ENCODE data around the gene MOB3C.

The MOB3C gene

DNA sequence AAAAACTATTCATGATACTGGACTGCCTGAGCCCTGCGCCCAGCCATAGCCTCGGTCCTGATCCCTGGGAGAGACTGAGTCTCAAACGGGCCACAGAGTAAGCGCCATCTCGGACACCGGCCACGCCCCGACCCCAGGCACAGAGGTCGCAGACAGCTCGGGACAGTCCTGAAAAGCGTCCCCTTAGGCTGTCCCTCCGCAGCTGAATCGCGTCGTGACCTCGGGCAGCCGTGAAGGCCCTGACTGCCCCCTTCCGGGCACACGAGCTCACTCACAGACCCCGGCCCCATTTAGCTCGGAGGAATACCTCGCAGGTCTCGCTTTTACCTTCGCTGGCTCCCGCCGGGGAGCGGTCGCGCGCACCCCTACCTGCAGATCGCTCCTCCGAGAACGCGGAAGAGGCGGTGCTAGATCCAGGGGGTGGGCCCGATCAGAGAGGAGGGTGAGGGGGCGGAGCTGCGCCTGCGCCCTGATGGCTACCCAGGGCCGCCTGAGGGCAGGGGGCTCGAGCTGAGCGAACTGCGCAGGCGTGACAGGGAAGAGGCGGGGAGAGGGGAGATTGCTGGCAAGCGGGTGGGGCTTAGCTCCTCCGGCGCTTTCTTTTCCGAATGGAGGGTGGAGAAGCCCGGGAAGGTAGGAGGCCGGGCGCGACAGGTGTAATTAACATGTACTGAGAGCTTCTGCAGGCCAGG is 12.6 kb downstream of the MOB3C start, which contains the start of gene MKNK1:
TSS of gene MKNK1 (minus strand) at position 411 of the 692 bp plus-strand sequence. CDS start 20,941 bp downstream, outside the sequence.
- peak; percentile 98 for DNase-seq

DNA sequence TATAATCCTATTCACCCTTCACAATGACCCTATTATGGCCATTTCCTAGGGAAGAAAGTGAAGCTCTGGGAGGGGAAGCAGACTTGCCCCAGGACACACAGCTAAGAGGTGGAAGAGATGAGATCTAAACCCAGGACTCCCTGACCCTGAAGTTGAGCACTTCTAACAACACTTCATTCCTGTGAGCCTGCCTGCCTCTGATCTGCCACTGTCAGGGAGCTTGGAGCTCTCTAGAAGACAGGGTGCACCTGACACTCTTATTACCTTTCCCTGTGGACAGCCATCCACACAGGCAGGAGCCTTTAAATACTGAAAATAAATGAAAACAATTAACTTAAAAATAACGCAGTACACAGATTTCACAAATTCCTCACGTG is 13.1 kb downstream of the MOB3C start:
- DNase-seq, result no peak

DNA sequence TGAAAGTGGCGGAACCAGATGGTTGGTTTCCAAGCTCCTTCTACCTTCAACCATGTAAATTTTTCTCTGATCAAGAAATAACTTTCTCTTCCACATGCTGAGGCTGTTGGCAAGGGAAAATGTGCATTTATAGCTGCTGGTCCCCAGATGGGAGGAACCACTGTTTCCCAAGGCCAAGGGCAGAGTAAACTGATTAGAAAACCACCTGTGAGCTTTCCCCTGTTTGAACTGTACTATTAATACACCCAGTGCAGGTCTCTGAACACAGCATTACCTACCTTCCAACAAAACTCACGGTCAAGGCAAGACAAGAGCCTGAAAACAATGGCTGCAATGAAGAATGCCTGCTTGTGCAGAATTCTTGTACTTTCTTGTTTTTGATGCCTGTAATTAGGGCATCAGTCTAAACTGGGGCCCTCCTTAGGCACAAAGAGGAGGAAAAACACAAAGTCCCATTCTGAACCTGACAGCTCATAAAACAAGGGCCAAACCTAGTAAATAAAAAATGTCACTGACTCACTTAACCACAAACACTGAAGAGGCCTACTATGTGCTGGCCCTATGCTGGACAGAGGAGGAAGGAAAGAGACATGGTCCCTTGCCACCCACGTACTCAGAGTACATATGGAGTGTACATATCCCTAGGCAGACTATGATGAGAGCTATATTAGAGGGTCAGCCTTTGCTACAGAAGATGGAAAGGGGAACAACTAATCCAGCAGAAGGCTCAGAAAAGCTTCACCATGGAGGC is 15.2 kb downstream of the MOB3C start:
- no peak for DNase-seq

DNA sequence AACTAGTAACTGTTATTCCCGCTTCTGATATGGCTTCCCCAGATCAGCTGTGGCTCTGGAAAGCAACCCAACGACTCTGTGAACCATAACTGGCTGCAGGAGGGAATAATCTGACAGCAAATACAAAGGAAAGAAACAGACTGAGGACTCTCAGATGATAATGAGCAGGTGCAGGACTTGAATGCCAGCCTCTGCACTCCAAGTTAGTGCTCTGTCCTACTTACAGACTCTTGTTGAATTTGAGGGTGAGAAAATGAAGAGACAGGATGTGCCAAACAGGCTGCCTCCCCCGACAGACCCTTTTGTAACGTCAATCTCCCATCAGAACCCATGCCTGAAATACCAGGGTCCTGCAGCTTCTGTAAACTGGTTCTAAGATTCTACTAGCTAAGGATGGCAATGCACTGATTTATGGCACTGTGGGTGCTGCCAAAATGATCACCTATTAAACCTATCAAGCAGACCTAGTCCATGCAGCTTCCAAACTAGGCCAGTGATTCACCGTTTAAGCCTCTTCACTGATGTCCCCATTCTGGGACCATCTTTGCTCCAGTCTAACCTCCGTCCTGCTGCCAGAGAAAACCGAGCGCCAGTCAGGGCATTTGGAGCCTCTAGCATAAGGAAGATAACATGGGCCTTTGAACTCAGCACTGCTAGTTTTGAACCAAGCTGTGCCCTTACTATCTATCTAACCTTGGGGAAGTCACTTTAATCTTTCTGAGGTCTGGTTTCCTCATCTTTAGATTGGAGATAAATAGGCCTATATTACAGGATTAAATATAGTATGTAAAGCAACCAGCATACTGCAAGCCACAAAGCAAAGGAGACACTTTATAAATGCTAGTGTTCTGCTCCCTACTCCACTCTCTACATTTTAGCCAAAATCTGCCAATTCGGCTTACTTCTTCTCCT is 17.3 kb downstream of the MOB3C start:
- DNase-seq, result no peak

DNA sequence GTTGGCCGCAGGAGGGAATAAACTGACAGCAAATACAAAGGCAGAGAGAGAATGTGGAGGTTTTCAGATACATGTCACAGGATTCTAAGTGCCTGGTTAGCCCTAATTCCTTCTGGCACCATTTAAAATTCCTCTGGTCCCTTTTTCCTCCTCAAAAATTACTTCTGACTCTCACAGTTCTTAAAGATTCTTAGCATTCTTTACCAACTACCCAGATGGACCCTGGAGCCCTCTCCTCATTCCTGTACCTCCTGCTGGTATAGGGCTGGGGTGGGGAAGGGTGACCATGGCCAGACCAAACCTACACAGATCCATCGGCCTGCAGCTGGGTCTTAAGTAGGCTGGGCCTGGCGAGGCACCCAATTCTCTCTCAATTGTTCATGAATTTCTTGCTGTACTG is 19.8 kb downstream of the MOB3C start:
- DNase-seq, result no peak

DNA sequence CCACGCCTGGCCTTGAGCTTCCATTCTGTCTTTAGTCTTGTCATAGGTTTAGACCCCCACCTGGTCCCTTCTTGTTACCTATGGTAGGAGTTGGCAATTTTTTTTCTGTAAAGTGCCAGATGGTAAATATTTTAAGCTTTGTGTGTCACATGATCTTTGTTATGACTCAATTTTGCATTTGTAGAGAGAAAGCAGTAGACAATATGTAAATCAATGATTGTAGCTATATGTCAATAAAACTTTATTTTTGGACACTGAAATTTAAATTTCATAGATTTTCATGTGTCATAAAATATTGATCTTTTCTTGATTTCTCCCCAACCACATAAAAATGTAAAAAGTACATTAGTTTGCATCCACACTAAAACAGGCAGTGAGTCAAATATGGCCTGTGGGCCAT is 20.6 kb downstream of the MOB3C start:
- no peak for DNase-seq

DNA sequence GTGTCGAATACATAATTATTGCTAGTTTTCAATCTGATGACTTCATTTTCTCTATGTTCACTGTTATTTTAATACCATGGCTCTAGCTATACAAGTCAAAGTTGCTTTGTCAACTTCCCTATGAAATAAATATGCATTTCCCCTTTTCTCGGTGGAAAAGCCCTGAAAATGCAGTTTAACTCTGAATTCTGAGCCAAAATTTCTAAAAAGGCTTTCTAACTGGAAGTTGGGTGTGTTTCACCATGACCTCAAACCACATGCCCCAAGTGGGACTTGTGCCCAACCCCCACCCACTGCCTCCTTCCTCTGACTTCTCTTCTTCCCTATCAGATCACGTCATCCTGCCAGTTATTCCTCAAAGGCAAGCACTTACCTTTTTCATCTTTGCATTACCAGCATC is 21.5 kb downstream of the MOB3C start:
- DNase-seq, result peak; percentile 80

DNA sequence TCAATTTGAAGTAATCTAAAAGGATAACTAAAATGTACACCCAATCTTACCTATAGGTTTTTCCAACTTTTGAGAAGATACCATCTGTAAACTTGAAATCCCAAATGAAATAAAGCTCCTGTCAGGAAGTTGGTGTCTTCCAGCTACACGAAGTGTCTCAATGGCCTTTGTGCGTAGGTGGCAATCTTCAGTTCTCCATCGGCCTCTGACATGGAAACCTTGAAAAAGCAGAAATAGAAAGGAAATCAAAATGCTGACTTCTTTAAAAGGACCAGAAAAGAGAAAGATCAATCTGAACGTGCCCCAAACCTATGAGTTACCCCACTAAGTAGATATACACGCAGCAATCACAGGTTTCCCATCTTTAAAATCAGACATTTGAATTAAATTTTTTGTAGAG is 22.5 kb downstream of the MOB3C start:
- DNase-seq, result no peak

DNA sequence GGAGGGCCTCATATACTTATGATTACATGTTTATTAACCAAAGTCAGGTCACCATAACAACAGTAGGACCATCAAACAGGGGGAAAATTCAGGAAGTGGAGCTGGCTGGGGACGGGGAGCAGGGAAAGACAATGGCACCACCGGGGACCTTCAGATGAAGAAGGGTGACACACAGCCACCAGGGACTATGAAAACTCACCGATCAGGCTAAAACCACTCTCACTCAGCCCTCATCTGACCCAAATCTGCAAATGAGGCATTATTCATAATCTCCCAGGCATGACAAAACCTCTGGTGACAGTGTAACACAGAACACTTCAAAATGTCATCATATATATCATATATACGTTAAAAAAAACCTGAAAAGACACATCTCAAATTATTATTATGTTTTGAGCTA is 23.8 kb downstream of the MOB3C start:
- no peak for DNase-seq

DNA sequence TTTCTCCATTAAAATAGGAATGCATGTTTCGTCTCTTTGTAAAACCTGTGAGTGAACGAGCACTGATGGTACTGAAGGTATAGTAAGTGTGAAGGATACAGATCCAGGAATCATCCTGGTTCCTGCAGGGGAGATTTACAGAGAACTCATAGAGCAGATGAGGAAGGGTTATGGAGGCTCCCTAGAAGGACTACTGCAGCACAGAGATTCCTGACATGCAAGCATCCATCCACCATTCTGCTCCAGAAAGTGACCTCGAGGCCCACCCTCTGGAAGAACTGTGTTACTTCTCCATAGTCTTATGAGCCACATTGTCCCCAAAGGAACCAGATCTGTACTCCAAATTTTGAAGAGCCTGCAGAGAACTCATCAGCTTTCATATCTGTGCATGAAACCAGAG is 27.1 kb downstream of the MOB3C start:
- DNase-seq, result no peak

DNA sequence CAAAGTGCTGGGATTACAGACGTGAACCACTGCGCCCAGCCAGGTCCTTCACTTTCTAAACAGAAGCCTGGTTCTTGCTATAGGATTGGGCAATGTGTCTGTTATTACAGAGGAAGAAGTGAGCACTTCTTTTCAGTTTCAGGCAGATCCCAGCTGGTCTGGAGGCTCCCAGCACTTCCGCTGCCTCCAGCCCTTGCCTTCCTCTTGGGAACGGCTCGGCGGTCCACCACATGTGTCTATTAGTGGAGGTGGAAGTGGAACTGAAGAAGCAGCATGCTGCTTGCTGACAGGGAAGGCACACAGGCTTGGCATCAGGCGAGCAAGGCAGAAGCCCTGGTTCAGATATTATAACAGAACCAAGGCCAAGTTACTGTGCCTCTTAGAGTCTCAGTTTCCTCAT is 29.5 kb downstream of the MOB3C start:
- peak; percentile 53 for DNase-seq

DNA sequence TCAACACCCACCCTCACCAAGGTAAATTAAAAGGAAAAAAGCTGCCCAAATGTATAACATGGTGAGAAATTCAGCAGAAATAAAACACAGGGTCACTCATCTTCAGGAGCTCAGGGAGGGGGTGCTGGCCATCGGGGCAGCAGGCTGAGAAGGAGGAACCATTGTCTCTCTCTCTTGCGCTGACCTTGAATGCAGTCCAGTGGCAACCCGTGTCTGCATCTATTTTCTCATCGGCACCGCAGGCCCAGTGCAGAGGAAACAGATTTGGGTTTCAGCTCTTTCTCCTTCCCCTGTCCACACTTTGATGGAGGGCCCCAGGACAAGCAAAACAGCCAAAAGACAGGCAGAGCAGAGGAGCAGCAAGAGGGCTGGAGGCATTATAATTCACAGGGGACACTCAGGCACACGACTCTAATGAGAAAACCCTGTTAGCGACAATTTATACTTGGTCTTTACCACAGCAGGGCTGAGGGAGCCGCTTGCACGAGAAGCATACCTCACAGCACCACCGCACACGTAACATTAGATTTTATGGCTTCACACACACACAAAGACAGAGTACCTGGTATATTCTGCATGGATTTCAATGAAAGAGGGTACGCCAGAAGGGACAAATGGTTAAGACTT is 31.2 kb downstream of the MOB3C start:
- no peak for DNase-seq

DNA sequence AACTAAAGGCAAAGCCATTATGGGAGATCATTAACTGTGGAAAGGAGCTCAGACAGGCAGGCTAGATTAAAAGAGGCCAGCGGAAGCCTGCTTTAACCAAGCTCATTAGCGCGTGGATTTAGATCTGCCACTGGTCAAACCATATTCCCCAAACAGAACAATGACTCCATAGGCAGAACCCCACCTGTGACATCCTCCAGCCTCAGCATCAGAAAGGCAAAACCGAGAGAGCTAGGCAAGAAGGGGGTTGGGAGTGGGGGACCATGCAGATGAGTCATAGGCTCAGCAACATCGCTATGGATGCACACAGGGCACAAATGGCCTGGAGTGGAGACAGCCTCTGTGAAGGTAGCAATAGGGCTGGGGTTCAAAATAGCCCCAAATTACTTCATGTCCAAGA is 33.1 kb downstream of the MOB3C start:
- no peak for DNase-seq

DNA sequence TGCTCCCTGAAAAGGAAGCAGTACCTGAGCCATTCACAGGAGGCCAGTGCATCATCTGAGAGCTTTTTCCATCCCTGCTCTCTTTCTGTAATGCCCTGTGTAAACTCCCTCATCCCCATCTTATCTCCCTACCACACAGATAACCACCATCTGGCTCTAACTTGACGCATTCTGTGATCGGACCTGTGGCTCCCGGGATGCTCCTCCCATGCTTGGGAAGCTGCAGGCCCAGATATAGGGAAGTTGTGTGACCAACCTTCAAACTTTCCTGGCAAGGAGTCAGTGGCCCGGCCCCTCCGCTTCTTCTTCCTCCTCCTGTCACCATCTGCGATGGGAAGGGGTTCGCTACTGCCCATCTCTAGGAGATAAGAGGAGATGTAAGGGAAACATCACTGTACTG is 33.6 kb downstream of the MOB3C start:
- DNase-seq, result no peak

DNA sequence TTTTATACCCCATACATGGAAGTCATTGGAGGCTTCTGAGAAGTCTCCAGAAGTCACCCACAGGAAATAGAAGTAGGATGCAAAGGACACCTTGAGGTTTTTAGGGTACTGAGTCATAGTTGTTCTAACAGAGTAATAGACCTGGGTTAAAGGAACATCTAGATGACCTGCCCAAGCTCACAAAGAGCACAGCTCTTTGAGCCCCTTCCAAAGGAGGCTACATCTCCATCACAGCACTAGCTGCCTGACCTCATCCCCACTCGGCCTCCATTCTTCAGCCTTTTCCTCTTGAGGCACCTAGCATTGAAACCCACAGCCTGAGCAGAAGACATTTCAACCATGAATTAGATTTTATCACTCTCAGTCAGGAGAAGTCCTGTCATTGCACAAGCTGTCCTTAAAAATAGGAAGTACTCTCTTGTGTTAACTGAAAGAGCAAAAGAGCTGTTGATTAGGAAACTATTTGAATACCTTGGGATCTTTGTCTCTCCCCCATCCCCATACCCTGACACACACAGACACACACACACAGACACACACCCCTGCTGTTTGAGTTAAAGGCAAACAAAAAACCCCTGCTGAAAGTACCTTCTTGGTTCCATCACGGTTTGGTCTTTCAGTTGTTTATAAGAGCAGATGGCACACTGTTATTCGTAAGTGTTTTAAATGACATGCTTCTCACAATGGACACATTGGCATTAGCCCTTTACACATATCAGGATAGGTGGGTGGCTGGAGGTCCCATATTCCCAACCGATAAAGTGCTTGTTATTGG is 34.7 kb downstream of the MOB3C start:
- DNase-seq, result no peak

DNA sequence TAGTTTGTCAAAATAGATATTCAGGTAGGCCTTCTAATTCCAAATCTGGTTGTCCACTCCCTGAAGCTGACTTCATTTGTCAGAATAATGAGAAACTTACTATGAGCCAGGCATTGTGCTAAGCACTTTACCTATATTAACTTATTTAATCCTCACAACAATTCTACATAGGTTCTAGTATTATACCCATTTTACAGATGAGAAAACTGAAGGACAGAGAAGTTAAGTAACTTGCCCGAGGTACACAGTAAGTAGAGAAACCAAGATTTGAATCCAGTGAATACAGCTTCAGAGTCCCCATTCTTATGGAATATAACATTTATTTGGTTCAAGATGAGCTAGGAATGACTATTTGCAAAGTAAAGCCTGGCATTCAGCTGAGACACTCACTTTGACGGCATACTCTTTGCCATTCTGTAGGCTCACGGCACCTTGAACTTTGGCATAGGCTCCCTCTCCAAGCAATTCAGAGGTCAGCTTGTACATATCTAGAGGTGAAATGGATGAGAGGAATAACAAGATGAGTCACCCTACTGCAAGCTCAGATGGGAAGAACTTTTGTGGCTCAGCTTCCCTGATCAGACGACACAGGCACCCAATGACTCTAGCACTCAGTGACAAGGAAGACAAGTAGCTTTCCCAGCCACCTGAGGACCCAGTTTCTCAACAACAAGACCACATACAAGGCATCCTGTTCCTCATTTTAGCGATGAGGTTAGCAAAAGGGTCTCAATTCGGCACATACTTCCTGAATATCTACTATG is 36.3 kb downstream of the MOB3C start:
- no peak for DNase-seq

DNA sequence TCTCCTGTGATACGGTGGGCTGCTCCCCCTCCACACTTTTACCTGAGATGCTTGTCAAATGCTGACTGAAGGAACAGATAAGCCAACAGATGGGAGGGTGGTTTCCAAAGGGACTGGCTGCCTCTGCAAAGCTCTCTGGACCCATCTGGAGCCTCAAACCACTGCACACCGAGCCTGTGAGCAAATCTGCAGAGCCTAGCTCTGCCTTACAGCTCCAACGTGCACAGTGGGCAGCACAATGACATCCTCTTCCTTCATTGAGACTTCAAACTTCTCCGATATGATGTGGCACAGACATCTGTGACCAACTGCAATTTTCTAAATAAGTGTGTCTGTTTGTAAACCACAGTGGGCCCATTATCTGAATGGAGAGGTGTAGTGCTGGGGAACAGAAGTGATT is 38.9 kb downstream of the MOB3C start:
- DNase-seq, result no peak

DNA sequence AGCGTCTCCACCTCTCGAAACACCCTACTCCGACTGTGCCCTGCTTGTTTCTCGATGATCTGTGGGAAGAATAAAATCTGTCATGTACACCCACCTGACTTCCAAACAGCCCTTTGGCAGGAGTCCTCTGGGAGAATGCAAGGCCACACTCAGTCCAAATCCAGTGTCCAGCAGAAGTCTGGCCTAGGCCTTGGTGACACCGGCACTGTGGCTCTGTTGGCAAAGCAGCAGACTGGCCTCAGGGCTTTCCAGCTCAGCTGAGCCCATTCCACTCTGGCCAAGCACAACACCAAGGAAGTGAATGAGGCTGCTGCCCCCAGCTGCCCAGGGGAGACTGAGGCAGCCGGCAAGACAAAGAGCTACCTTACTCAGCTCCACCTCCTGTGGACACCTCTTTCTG is 40.0 kb downstream of the MOB3C start:
- no peak for DNase-seq

DNA sequence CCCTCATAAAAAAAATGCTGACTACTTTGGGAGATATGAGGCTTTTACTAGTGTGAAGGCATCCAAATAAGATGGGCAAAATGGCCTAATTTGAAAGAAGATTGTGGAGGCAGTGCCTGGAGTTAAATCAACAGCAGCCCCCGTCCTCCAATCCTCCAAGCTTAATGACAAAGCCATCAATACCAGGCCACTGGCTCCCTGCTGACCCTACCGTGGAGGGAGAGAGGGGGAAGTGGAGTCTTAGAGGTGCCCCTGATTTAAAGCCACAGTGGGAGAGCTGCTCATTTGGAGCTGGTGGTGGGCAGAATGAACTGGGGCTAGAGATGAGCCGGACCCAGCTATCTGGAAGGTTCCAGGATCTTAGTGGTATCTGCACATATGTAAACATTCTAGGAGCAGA is 40.8 kb downstream of the MOB3C start:
- no peak for DNase-seq

DNA sequence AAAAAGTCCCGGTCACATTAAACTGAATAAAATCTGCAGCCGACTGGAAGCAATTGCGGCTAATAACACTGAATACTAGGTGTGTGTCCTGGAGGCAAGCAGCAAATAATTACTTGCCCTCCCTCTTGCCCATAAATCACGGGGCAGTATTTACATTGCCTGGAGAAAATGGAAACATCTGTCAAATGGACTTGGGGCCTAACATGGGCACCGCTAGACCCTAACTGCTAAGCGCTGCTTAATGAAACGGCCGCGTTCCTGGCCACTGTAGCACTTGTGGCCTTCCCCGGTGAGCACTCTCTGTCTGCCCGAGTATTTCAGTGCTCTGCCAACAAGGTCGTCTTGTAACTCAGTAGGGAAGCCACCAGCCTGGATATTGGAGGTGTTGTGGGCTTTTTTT is 41.3 kb downstream of the MOB3C start:
- DNase-seq, result no peak

DNA sequence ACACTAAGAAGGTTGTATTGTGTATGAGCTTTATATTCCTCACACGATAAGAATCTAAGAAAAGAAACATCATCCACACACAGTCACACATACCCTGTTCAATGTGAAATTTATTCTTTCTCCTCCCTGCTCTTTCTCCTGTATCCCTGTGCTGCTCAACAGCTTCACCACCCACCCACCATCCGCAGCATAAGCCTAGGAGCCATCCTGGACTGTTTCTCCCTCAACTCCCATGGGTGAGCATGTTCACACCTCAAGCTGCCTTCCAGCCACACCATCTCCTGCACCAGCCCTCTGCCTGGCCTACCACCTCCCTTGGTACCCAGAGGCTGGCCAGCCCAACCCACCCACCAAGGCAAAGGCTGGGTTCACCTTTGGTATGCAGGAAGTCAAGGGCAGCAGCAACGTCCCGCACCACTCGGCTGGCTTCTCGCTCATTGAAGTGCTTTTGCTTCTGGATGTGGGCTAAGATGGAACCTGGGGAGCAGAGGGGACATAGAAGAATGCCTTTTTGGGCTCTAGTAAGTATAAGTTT is 44.9 kb downstream of the MOB3C start:
- DNase-seq, result no peak
